OCI-LY7 (cell line): ENCODE data around the gene PAX4. TPM values are rescaled to one million over a fixed set of nuclear protein-coding genes. Genes with fewer than 3 reads are reported as not detected.

Experiments
- BruUV-seq: library from RNA; stranded (reverse); fragments of 400-500 nt; replicated peaks from 2 replicates; lab custom pipeline; 2021; lab: Mats Ljungman, UMichigan
- CTCF ChIA-PET: fragments of 300-600 bp; sonication (Branson Sonifier 250); formaldehyde crosslinking; loops from one replicate; lab custom pipeline; 2022; ENCODE audit warnings: antibody characterized with exemption; ENCODE audit not compliant: unreplicated experiment; lab: Charles Lee
- POLR2A ChIA-PET: fragments of 300-600 bp; sonication (Branson Sonifier 250); formaldehyde crosslinking; loops from one replicate; lab custom pipeline; 2022; ENCODE audit warnings: antibody characterized with exemption; lab: Charles Lee
- DNase-seq: peaks from one replicate; pipeline ENCODE4 v3.0.0-alpha.2; 2015; ENCODE audit warnings: low spot score
- H2AFZ ChIP-seq: fragments of 200-600 bp; sonication (generic), shearing (Covaris generic); 2 replicates; pipeline ENCODE4 v1.6.1; 2014; ENCODE audit warnings: mild to moderate bottlenecking, antibody characterized with exemption, low read length, moderate library complexity
- H3K27ac ChIP-seq: fragments of 200-600 bp; sonication (generic); 2 replicates; pipeline ENCODE4 v1.5.1; 2014; ENCODE audit warnings: mixed run types, low read depth, mild to moderate bottlenecking, moderate library complexity, low read length, inconsistent platforms; ENCODE audit not compliant: poor library complexity, severe bottlenecking
- H3K36me3 ChIP-seq: fragments of 200-600 bp; sonication (generic); 2 replicates; pipeline ENCODE4 v1.6.1; 2014; ENCODE audit warnings: mild to moderate bottlenecking, antibody characterized with exemption, low read length, moderate library complexity, mixed read lengths; ENCODE audit not compliant: insufficient read depth
- H3K4me1 ChIP-seq: fragments of 200-600 bp; sonication (generic); 2 replicates; pipeline ENCODE4 v1.5.1; 2014; ENCODE audit warnings: mild to moderate bottlenecking, low read length; ENCODE audit not compliant: insufficient read depth, poor library complexity, severe bottlenecking
- H3K4me2 ChIP-seq: fragments of 200-600 bp; sonication (generic); 2 replicates; pipeline ENCODE4 v1.6.1; 2014; ENCODE audit warnings: mild to moderate bottlenecking, low read length
- H3K4me3 ChIP-seq: fragments of 200-600 bp; sonication (generic); 2 replicates; pipeline ENCODE4 v1.5.1; 2014; ENCODE audit warnings: mild to moderate bottlenecking, low read depth, low read length; ENCODE audit not compliant: poor library complexity, severe bottlenecking
- H3K79me2 ChIP-seq: fragments of 200-600 bp; sonication (generic); 2 replicates; pipeline ENCODE4 v1.6.1; 2016; ENCODE audit warnings: low read depth, mild to moderate bottlenecking, low read length, moderate library complexity, mixed read lengths; ENCODE audit not compliant: insufficient read depth
- H3K9me2 ChIP-seq: fragments of 200-600 bp; sonication (generic); 2 replicates; pipeline ENCODE4 v1.6.1; 2016; ENCODE audit warnings: mild to moderate bottlenecking, low read length, mixed read lengths; ENCODE audit not compliant: insufficient read depth
- H3K9me3 ChIP-seq: fragments of 200-600 bp; sonication (generic); 2 replicates; pipeline ENCODE4 v1.6.1; 2014; ENCODE audit warnings: mild to moderate bottlenecking, mixed run types, low read length, mixed read lengths
- H4K20me1 ChIP-seq: fragments of 200-600 bp; sonication (generic); 2 replicates; pipeline ENCODE4 v1.6.1; 2014; ENCODE audit warnings: mild to moderate bottlenecking, antibody characterized with exemption, low read length, moderate library complexity, mixed read lengths; ENCODE audit not compliant: insufficient read depth
- CTCF ChIP-seq: fragments of 200-600 bp; sonication (generic); conservative IDR thresholded peaks from 2 replicates; pipeline ENCODE4 v1.5.1; 2014; ENCODE audit warnings: mild to moderate bottlenecking, antibody characterized with exemption, low read length, moderate library complexity, mixed read lengths
- EZH2phosphoT487 ChIP-seq: fragments of 200-600 bp; sonication (generic); IDR thresholded peaks from 2 replicates; pipeline ENCODE4 v1.6.1; 2018; ENCODE audit warnings: low read depth, borderline replicate concordance, mild to moderate bottlenecking, mixed run types, antibody characterized with exemption, low read length, moderate library complexity, mixed read lengths
- intact Hi-C: fragments of 100-400 bp; cut with micrococcal nuclease; formaldehyde crosslinking; loops from one replicate; pipeline ENCODE4 v1.10.0; 2022; ENCODE audit not compliant: unreplicated experiment
- total RNA-seq, 2 experiments: library from RNA; depleted of rRNA in 1 of 2; stranded (reverse); fragments of >200 nt in 1 of 2; shearing (Covaris generic) in 1 of 2; gene quantifications; 2 replicates each; pipeline ENCODE4 v1.2.3, GENCODE V29; 2014 to 2022

PAX4 gene
- total RNA-seq, 2 experiments from 2014 or later, result not detected

- H3K79me2 ChIP-seq, result peaks cover 100% of the 10 kb centered on the region
- H3K9me2 ChIP-seq, result no peaks in the 10 kb centered on the region
- peaks cover 30% of the 10 kb centered on the region for H3K4me1 ChIP-seq
- H3K36me3 ChIP-seq, result peaks cover 86% of the 10 kb centered on the region
- POLR2A ChIA-PET, result interaction anchor here (0.6 to 1.6 kb wide), 3 partner anchors 9 to 51 kb away, joined by 5 read pairs; no protein-coding TSS in a partner anchor
- TF ChIP-seq EZH2phosphoT487 (no peak), CTCF (no peak)
- CTCF ChIA-PET, result interaction anchor here (1.3 kb wide), 1 partner anchor 9 kb away, joined by 3 read pairs; no protein-coding TSS in a partner anchor
- H3K4me2 ChIP-seq, result no peak overlapping the region
- no peaks in the 10 kb centered on the region for H3K9me3 ChIP-seq
- intact Hi-C loops, result no loop called here
- no peak overlapping the region for H3K27ac ChIP-seq
- H4K20me1 ChIP-seq, result peaks cover 59% of the 10 kb centered on the region
- no peak overlapping the region for H3K4me3 ChIP-seq
- DNase-seq, result no peak
- H2AFZ ChIP-seq, result no peak overlapping the region
- no TSS peak for BruUV-seq
These were observed 39.6 kb upstream of the PAX4 start for GRCh38 chr7:127657500-127657899.

- H3K4me3 ChIP-seq, result no peak overlapping the region
- no peak overlapping the region for H2AFZ ChIP-seq
- H3K4me1 ChIP-seq, result peaks cover 36% of the 10 kb centered on the region
- no peak overlapping the region for H3K27ac ChIP-seq
- H3K9me3 ChIP-seq, result no peaks in the 10 kb centered on the region
- H3K4me2 ChIP-seq, result peak overlapping the region; percentile 77
- TF ChIP-seq EZH2phosphoT487 (no peak), CTCF (no peak)
- BruUV-seq, result no TSS peak
- H3K79me2 ChIP-seq, result peaks cover 86% of the 10 kb centered on the region
- no peak for DNase-seq
- intact Hi-C loops, result no loop called here
- POLR2A ChIA-PET, result interaction anchor here (0.6 to 2.3 kb wide), 4 partner anchors 9 to 578 kb away, joined by 3 to 9 read pairs (median 4); no protein-coding TSS in a partner anchor
- peaks cover 68% of the 10 kb centered on the region for H3K36me3 ChIP-seq
- CTCF ChIA-PET, result interaction anchor here (0.5 kb wide), 1 partner anchor 102 kb away, joined by 6 read pairs; no protein-coding TSS in a partner anchor
- no peaks in the 10 kb centered on the region for H3K9me2 ChIP-seq
- H4K20me1 ChIP-seq, result peaks cover 53% of the 10 kb centered on the region
These were observed 37.8 kb upstream of the PAX4 start for GRCh38 chr7:127655720-127656119.
